SU-DHL-6 (cell line): ENCODE data around the gene TSHZ2.

Experiments used
- H2AFZ ChIP-seq: fragments of 200-600 bp; sonication (generic); 2 replicates; pipeline ENCODE4 v1.6.1; 2014; ENCODE audit warnings: low read depth, mild to moderate bottlenecking, moderate library complexity, mixed read lengths, antibody characterized with exemption, low read length; ENCODE audit not compliant: severe bottlenecking
- H3F3A ChIP-seq: fragments of 200-600 bp; shearing (Covaris generic); 2 replicates; pipeline ENCODE4 v1.6.0; 2016; ENCODE audit warnings: antibody characterized with exemption, mild to moderate bottlenecking; ENCODE audit not compliant: insufficient read depth
- H3K27ac ChIP-seq: fragments of 200-600 bp; sonication (generic); 2 replicates; pipeline ENCODE4 v1.5.1; 2016; ENCODE audit warnings: low read depth, mild to moderate bottlenecking, low read length, moderate library complexity, mixed read lengths
- H3K27me3 ChIP-seq: fragments of 200-600 bp; sonication (generic), shearing (Covaris generic); 2 replicates; pipeline ENCODE4 v1.6.0; 2014; ENCODE audit warnings: mild to moderate bottlenecking, low read length
- H3K36me3 ChIP-seq: fragments of 200-600 bp; sonication (generic); 2 replicates; pipeline ENCODE4 v1.6.1; 2014; ENCODE audit warnings: mild to moderate bottlenecking, low read length, mixed read lengths
- H3K4me2 ChIP-seq: fragments of 300-600, 200-600 bp; shearing (Covaris generic), sonication (generic); 2 replicates; pipeline ENCODE4 v1.6.0; 2014; ENCODE audit warnings: low read length, low read depth, mild to moderate bottlenecking; ENCODE audit not compliant: poor library complexity, severe bottlenecking
- H3K4me3 ChIP-seq: fragments of 200-600 bp; sonication (generic); 2 replicates; pipeline ENCODE4 v1.5.1; 2014; ENCODE audit warnings: antibody characterized with exemption, low read length, mild to moderate bottlenecking, mixed read lengths; ENCODE audit not compliant: insufficient read depth, poor library complexity, severe bottlenecking
- H3K79me2 ChIP-seq: fragments of 200-600 bp; sonication (generic); 2 replicates; pipeline ENCODE4 v1.6.1; 2014; ENCODE audit warnings: mild to moderate bottlenecking, low read length, moderate library complexity; ENCODE audit not compliant: insufficient read depth
- H3K9ac ChIP-seq: fragments of 200-600 bp; sonication (generic); 2 replicates; pipeline ENCODE4 v1.7.0; 2014; ENCODE audit warnings: mild to moderate bottlenecking, low read length
- H3K9me2 ChIP-seq: fragments of 200-600 bp; sonication (generic); replicated peaks from 2 replicates; pipeline ENCODE4 v1.6.1; 2014; ENCODE audit warnings: low read length; ENCODE audit not compliant: insufficient read depth
- H3K9me3 ChIP-seq: fragments of 200-600 bp; sonication (generic); 2 replicates; pipeline ENCODE4 v1.6.1; 2014; ENCODE audit warnings: low read length, mixed read lengths; ENCODE audit not compliant: insufficient read depth
- H4K20me1 ChIP-seq: fragments of 200-600 bp; sonication (generic); 2 replicates; pipeline ENCODE4 v1.6.1; 2014; ENCODE audit warnings: low read depth, mild to moderate bottlenecking, antibody characterized with exemption, low read length, moderate library complexity, mixed read lengths
- EZH2phosphoT487 ChIP-seq: fragments of 200-600 bp; sonication (generic), shearing (Covaris generic); conservative IDR thresholded peaks from 2 replicates; pipeline ENCODE4 v1.6.1; 2018; ENCODE audit warnings: mild to moderate bottlenecking, antibody characterized with exemption, low read length, moderate library complexity, mixed read lengths
- TF ChIP-seq, protein P1 (sequence below): fragments of 200-600 bp; sonication (generic); IDR thresholded peaks from one replicate; pipeline ENCODE4 v1.5.1; 2017; ENCODE audit warnings: antibody characterized with exemption, mild to moderate bottlenecking, low read length, moderate library complexity; ENCODE audit not compliant: insufficient read depth, poor library complexity, severe bottlenecking

The TSHZ2 gene

DNA sequence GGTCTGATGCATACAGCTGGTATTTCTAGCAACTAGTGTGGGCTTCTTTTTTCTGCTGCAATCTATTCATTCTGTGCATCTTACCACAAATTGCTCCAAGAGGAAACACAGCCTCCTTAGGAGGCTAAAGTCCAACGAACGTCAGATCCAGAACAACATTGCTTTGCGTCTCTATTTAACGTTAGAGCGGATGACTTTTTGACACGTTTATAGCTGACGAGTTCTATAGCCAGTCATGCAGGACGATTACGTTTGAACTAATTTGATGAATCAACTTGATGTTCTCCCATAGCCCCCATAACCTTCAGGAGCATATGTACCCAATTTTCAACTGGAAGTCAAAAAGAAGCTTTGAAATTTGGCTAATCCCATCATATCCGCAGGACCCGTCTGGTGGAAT is 59.9 kb downstream of the TSHZ2 start:
- Histone ChIP-seq H3K4me2 (no peak overlapping the region), H3K27ac (no peak overlapping the region), H3F3A (no peaks in the 10 kb centered on the region), H3K9ac (no peak overlapping the region), H3K4me3 (no peak overlapping the region), H4K20me1 (no peaks in the 10 kb centered on the region), H3K79me2 (no peaks in the 10 kb centered on the region), H3K9me3 (no peaks in the 10 kb centered on the region), H2AFZ (no peak overlapping the region), H3K27me3 (no peaks in the 10 kb centered on the region), H3K36me3 (no peaks in the 10 kb centered on the region), H3K9me2 (no peaks in the 10 kb centered on the region)
- TF ChIP-seq EZH2phosphoT487 = no peak
- TF ChIP-seq, protein P1, sequence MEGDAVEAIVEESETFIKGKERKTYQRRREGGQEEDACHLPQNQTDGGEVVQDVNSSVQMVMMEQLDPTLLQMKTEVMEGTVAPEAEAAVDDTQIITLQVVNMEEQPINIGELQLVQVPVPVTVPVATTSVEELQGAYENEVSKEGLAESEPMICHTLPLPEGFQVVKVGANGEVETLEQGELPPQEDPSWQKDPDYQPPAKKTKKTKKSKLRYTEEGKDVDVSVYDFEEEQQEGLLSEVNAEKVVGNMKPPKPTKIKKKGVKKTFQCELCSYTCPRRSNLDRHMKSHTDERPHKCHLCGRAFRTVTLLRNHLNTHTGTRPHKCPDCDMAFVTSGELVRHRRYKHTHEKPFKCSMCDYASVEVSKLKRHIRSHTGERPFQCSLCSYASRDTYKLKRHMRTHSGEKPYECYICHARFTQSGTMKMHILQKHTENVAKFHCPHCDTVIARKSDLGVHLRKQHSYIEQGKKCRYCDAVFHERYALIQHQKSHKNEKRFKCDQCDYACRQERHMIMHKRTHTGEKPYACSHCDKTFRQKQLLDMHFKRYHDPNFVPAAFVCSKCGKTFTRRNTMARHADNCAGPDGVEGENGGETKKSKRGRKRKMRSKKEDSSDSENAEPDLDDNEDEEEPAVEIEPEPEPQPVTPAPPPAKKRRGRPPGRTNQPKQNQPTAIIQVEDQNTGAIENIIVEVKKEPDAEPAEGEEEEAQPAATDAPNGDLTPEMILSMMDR = no peak

DNA sequence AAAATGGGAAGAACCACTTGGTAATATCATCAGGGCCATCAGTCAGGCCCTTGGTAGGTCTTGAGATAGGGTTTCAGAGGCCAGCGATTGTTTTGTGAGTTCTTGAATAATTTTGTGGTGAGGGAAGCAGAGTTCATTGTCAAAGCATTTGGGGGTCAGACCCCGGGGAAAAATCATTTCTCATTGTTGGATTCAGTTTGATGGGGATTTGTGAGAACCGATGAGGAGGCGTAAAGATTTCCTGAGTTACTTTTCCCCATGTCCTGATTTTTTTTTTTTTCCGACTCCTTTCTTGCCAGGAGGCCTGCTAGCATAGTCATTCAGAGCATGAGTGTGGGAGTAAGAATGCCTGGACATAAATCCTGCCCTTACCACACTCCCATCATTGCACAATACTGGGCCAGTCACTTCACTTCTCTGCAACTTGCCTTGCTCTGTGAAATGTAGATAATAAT is 60.3 kb downstream of the TSHZ2 start:
- Histone ChIP-seq H2AFZ (no peak overlapping the region), H3K27me3 (no peaks in the 10 kb centered on the region), H3K27ac (no peak overlapping the region), H3K9me2 (no peaks in the 10 kb centered on the region), H4K20me1 (no peaks in the 10 kb centered on the region), H3K4me2 (no peak overlapping the region), H3K36me3 (no peaks in the 10 kb centered on the region), H3F3A (no peaks in the 10 kb centered on the region), H3K9ac (no peak overlapping the region), H3K79me2 (no peaks in the 10 kb centered on the region), H3K4me3 (no peak overlapping the region), H3K9me3 (no peaks in the 10 kb centered on the region)
- no peak for TF ChIP-seq EZH2phosphoT487
- TF ChIP-seq, protein P1 = no peak

DNA sequence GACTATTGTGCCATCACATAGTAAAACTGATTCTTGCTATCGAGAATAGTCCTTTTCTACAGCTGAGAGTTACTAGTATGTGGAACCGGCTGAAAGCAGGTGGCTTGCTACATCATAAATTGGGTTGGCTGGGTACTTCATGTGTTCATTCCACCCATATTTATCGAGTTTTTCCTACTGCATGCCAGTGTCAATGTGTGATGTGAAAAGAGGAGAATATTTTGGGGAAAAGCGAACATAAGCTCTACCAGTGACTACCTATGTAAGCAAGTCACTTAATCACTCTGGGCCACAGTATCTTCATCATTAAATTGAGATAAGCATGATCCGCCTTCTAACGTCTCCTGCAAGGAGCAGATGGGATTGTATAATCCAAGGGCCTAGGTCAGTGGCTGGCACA is 61.0 kb downstream of the TSHZ2 start:
- Histone ChIP-seq H3K9me3 (no peaks in the 10 kb centered on the region), H3K27me3 (no peaks in the 10 kb centered on the region), H3K9ac (no peak overlapping the region)

More for the DNA sequence above, 61.0 kb downstream of the TSHZ2 start:
- no peak overlapping the region for H2AFZ ChIP-seq
- TF ChIP-seq EZH2phosphoT487 = no peak
- TF ChIP-seq, protein P1 = no peak
- no peaks in the 10 kb centered on the region for H3K36me3 ChIP-seq
- no peaks in the 10 kb centered on the region for H4K20me1 ChIP-seq
- H3F3A ChIP-seq = no peaks in the 10 kb centered on the region
- H3K79me2 ChIP-seq = no peaks in the 10 kb centered on the region
- no peak overlapping the region for H3K27ac ChIP-seq
- no peaks in the 10 kb centered on the region for H3K9me2 ChIP-seq
- no peak overlapping the region for H3K4me2 ChIP-seq
- no peak overlapping the region for H3K4me3 ChIP-seq
